HCT116 (cell line): Measurements from ENCODE around the gene SLC22A4. TPM values are rescaled to one million over a fixed set of nuclear protein-coding genes. Genes with fewer than 3 reads are reported as not detected.

ENCODE experiments used
- ATAC-seq: fragments of 200-7000 bp; cut with Tn5 transposase; 2 replicates; pipeline ENCODE4 v1.9.1; 2020; ENCODE audit warnings: mild to moderate bottlenecking, moderate library complexity
- BruUV-seq: library from RNA; stranded (reverse); fragments of 400-500 nt; replicated peaks from 2 replicates; lab custom pipeline; 2021; lab: Mats Ljungman, UMichigan
- CTCF ChIA-PET: fragments of 300-600 bp; sonication (Branson Sonifier 250); formaldehyde crosslinking; loops from one replicate; lab custom pipeline; 2021; ENCODE audit warnings: antibody characterized with exemption; lab: Charles Lee
- POLR2A ChIA-PET: fragments of 300-600, 350-600 bp; sonication (Branson Sonifier 250); formaldehyde crosslinking; loops from one replicate; lab custom pipeline; 2021; ENCODE audit warnings: antibody characterized with exemption; lab: Charles Lee
- RAD21 ChIA-PET, 2 experiments: fragments of 300-600 bp; sonication (Branson Sonifier 250); formaldehyde crosslinking; loops; one replicate each; lab custom pipeline; 2023; ENCODE audit warnings: low total read pairs in 2 of 2; ENCODE audit not compliant: uncharacterized antibody in 2 of 2, unreplicated experiment in 2 of 2, low non-redundant PET in 1 of 2; lab: Charles Lee
- DNase-seq: peaks from one replicate; pipeline ENCODE4 v3.0.0-alpha.2; 2010; ENCODE audit warnings: low read depth, low spot score
- H2AFZ ChIP-seq: fragments of 200-600 bp; shearing (Covaris generic), sonication (generic); 2 replicates; pipeline ENCODE4 v1.6.1; 2017; ENCODE audit warnings: low read depth, mixed run types, mixed read lengths, antibody characterized with exemption, low read length; ENCODE audit not compliant: poor library complexity, severe bottlenecking
- H3K27ac ChIP-seq: 2 replicates; pipeline ENCODE4 v1.5.1; 2012; ENCODE audit warnings: low read depth, low read length
- H3K27me3 ChIP-seq: fragments of 200-600 bp; sonication (generic); 2 replicates; pipeline ENCODE4 v1.6.1; 2016; ENCODE audit warnings: mixed run types, low read length, mixed read lengths; ENCODE audit not compliant: insufficient read depth
- H3K36me3 ChIP-seq, 2 experiments: fragments of 200-500 bp in 1 of 2; fragments of 200-600 bp in 1 of 2; sonication (Bioruptor generic) in 1 of 2; sonication (generic) in 1 of 2; 2 replicates each; pipeline versions ENCODE4 v1.5.1 to v1.6.1; 2014 to 2016; ENCODE audit warnings: low read length in 2 of 2, inconsistent platforms in 1 of 2, mixed read lengths in 1 of 2, mixed run types in 1 of 2; ENCODE audit not compliant: insufficient read depth in 2 of 2, control insufficient read depth in 1 of 2
- H3K4me1 ChIP-seq, 2 experiments: fragments of 200-600 bp in 1 of 2; sonication (generic) in 1 of 2; 2 replicates each; pipeline versions ENCODE4 v1.5.1 to v1.6.1; 2012 to 2017; ENCODE audit warnings: low read length in 2 of 2, inconsistent platforms in 1 of 2, mild to moderate bottlenecking in 1 of 2, mixed read lengths in 1 of 2, mixed run types in 1 of 2, moderate library complexity in 1 of 2; ENCODE audit not compliant: insufficient read depth in 2 of 2, control insufficient read depth in 1 of 2
- H3K4me2 ChIP-seq: fragments of 200-600 bp; sonication (generic); 2 replicates; pipeline ENCODE4 v1.6.1; 2017; ENCODE audit warnings: mixed run types, low read length, mixed read lengths
- H3K4me3 ChIP-seq, 2 experiments: fragments of 200-600 bp in 1 of 2; sonication (generic) in 1 of 2; replicated peaks in 1 of 2; 2 replicates each; pipeline ENCODE4 v1.5.1; 2011 to 2016; ENCODE audit warnings: low read length in 2 of 2, control low read depth in 1 of 2, low read depth in 1 of 2, mild to moderate bottlenecking in 1 of 2, mixed read lengths in 1 of 2, mixed run types in 1 of 2
- H3K79me2 ChIP-seq: fragments of 200-600 bp; sonication (generic); 2 replicates; pipeline ENCODE4 v1.6.1; 2017; ENCODE audit warnings: mild to moderate bottlenecking, mixed run types, low read length, moderate library complexity, mixed read lengths; ENCODE audit not compliant: insufficient read depth
- H3K9ac ChIP-seq: fragments of 200-600 bp; sonication (generic); 2 replicates; pipeline ENCODE4 v1.6.1; 2016; ENCODE audit warnings: low read length, mixed read lengths
- H3K9me2 ChIP-seq: fragments of 200-600 bp; sonication (generic), shearing (Covaris generic); 2 replicates; pipeline ENCODE4 v1.6.1; 2017; ENCODE audit warnings: mixed run types, mild to moderate bottlenecking, moderate library complexity; ENCODE audit not compliant: insufficient read depth
- H3K9me3 ChIP-seq, 2 experiments: fragments of 200-500 bp in 1 of 2; fragments of 200-600 bp in 1 of 2; sonication (Bioruptor generic) in 1 of 2; sonication (generic) in 1 of 2; 2 replicates each; pipeline ENCODE4 v1.6.1; 2014 to 2017; ENCODE audit warnings: low read length in 2 of 2, mixed read lengths in 2 of 2, inconsistent platforms in 1 of 2, low read depth in 1 of 2, mild to moderate bottlenecking in 1 of 2, mixed run types in 1 of 2, moderate library complexity in 1 of 2; ENCODE audit not compliant: control insufficient read depth in 1 of 2, insufficient read depth in 1 of 2
- H4K20me1 ChIP-seq: fragments of 200-600 bp; sonication (generic), shearing (Covaris generic); 2 replicates; pipeline ENCODE4 v1.6.1; 2017; ENCODE audit warnings: mixed run types, mild to moderate bottlenecking, moderate library complexity; ENCODE audit not compliant: insufficient read depth
- CTCF ChIP-seq, 3 experiments: fragments of 200-600 bp in 1 of 3; sonication (generic) in 1 of 3; IDR thresholded peaks in 2 of 3; conservative IDR thresholded peaks in 1 of 3; 2 replicates each; pipeline ENCODE4 v1.5.1; 2012 to 2017; ENCODE audit warnings: low read depth in 2 of 3, low read length in 2 of 3, antibody characterized with exemption in 1 of 3, borderline replicate concordance in 1 of 3, control low read depth in 1 of 3, mild to moderate bottlenecking in 1 of 3, mixed read lengths in 1 of 3, mixed run types in 1 of 3, moderate library complexity in 1 of 3; ENCODE audit not compliant: insufficient read depth in 1 of 3
- ELF1 ChIP-seq: IDR thresholded peaks from 2 replicates; pipeline ENCODE4 v1.6.1; 2012; ENCODE audit warnings: low read depth, borderline replicate concordance
- EZH2 ChIP-seq: fragments of 200-600 bp; sonication (generic); IDR thresholded peaks from 2 replicates; pipeline ENCODE4 v1.6.1; 2017; ENCODE audit warnings: antibody characterized with exemption, mixed run types
- POLR2AphosphoS5 ChIP-seq: IDR thresholded peaks from 2 replicates; pipeline ENCODE4 v1.6.1; 2011; ENCODE audit warnings: mild to moderate bottlenecking, low read depth, low read length, moderate library complexity
- REST ChIP-seq: IDR thresholded peaks from 2 replicates; pipeline ENCODE4 v1.6.1; 2012; ENCODE audit warnings: low read depth
- SP1 ChIP-seq: IDR thresholded peaks from 2 replicates; pipeline ENCODE4 v1.6.1; 2012; ENCODE audit warnings: low read depth
- YY1 ChIP-seq: IDR thresholded peaks from 2 replicates; pipeline ENCODE4 v1.6.1; 2011; ENCODE audit warnings: low read length, low read depth, moderate library complexity, mild to moderate bottlenecking; ENCODE audit not compliant: insufficient replicate concordance; ENCODE audit errors: extremely low read depth
- intact Hi-C: fragments of 100-400 bp; cut with micrococcal nuclease; formaldehyde crosslinking; loops from 2 replicates; pipeline ENCODE4 v1.10.0; 2022
- total RNA-seq: library from RNA; stranded (reverse); gene quantifications from one replicate; pipeline ENCODE4 v1.2.1, GENCODE V29; 2021; ENCODE audit not compliant: unreplicated experiment

Gene SLC22A4
- total RNA-seq, 1 experiment from 2014 or later = 0.59 TPM

GRCh38 chr5:132386644-132387286, 92.6 kb downstream of the SLC22A4 start:
- ChIA-PET POLR2A (interaction anchor here (1.6 to 2.2 kb wide), 2 partner anchors 28 to 114 kb away, joined by 3 to 9 read pairs; no protein-coding TSS in a partner anchor), RAD21 (interaction anchor here (0.5 to 3.0 kb wide), 6 partner anchors 103 to 367 kb away, joined by 3 to 13 read pairs (median 7); partner anchors contain the start of gene IRF1 (in 1 of the 2))
- intact Hi-C loops = loop anchor here (1.0 to 10.0 kb wide), 6 partner anchors 111 to 858 kb away; no protein-coding TSS in a partner anchor

More at GRCh38 chr5:132386644-132387286, 92.6 kb downstream of the SLC22A4 start:
- peaks cover 44 to 61% of the 10 kb centered on the region in 2 experiments for H3K4me1 ChIP-seq
- H3K9me2 ChIP-seq = no peaks in the 10 kb centered on the region
- no peak overlapping the region for H3K4me3 ChIP-seq
- peak overlapping the region; percentile 61 for H3K9ac ChIP-seq
- peak overlapping the region; percentile 80 for H3K27ac ChIP-seq
- no peaks in the 10 kb centered on the region for H3K9me3 ChIP-seq
- no peaks in the 10 kb centered on the region for H3K36me3 ChIP-seq
- peak; percentile 46 for DNase-seq
- no peaks in the 10 kb centered on the region for H3K27me3 ChIP-seq
- BruUV-seq = no TSS peak
- ATAC-seq = peak; percentile 56
- no peaks in the 10 kb centered on the region for H4K20me1 ChIP-seq
- TF ChIP-seq EZH2 (no peak), ELF1 (no peak), REST (no peak), YY1 (peak; percentile 26), SP1 (no peak), POLR2AphosphoS5 (0 out of 2 replicates have a peak, but pooled peaks have one; percentile 24), CTCF (IDR thresholded peaks at IDR 0.05 in 2 of 3, conservative IDR thresholded peaks at IDR 0.05 in 1 of 3; ENCODE audit: borderline replicate concordance in 1 of 3, insufficient read depth in 1 of 3, low read depth in 2 of 3, low read length in 2 of 3) (peak in 2 of 3 experiments; percentile 82 to 83; a peak in 4 of 6 replicates)
- H2AFZ ChIP-seq = no peak overlapping the region
- H3K79me2 ChIP-seq = no peaks in the 10 kb centered on the region
- H3K4me2 ChIP-seq = peak overlapping the region; percentile 73
- CTCF ChIA-PET = interaction anchor here (0.7 to 3.9 kb wide), 13 partner anchors 11 to 861 kb away, joined by 3 to 37 read pairs (median 5); partner anchors contain the start of genes GDF9, SLC22A4 and UQCRQ
